Measurements from ENCODE around the gene ZHX3.

DNA sequence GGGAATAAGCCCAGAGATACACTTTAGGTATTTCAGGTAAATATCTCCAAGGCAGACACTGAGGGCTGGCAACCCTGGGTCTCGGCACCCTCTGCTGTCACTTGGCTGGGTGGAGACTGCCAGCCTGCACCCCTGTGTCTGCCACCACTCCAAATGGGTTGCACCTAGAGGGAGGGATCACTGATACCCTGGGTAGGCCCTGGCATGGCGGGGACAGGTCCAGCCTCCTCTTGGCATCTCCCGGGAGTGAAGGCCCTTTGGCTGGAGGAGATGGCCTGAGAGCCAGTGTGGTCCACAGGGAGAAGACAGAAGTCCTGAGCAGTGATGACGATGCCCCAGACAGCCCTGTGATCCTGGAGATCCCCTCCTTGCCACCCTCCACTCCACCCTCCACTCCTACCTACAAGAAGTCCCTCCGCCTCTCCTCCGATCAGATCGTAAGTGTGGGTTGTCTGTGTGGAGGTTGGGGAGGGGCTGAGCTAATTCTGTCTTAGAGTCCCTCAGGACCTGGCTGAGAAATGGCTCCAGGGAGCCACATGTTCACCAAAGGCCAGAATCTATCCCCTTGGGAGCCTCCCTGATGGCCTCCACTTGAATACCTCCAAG, 38.2 kb upstream of the ZHX3 start:
- no peak for TF ChIP-seq POLR2AphosphoS5 (IDR thresholded peaks at IDR 0.05; ENCODE audit: low read depth, low read length)
- no peak for TF ChIP-seq POLR2A (IDR thresholded peaks at IDR 0.05; ENCODE audit: low read depth, low read length)
- TF ChIP-seq TAF1 (IDR thresholded peaks at IDR 0.05; ENCODE audit: low read depth, low read length) = no peak
- TF ChIP-seq SPI1 (IDR thresholded peaks at IDR 0.05; ENCODE audit: low read depth, low read length) = no peak
- TF ChIP-seq POU2F2 (IDR thresholded peaks at IDR 0.05; ENCODE audit: low read depth, low read length) = no peak

All from GM12891 (cell line).